Endometrium (tissue), 2 donors: Measurements from ENCODE around the gene ZNG1E.
"Not testable (repeated sequence)": the region's sequence is repeated elsewhere in the genome, so short reads cannot be mapped to it uniquely, and the experiment has no call there.

Experiments used
- FAIRE-seq: peaks from 2 replicates; lab custom pipeline; 2012; peaks lifted over from hg19 to GRCh38; lab: Jason Lieb, UNC
- donor health status: control.
- donor health status: control.

The ZNG1E gene

DNA sequence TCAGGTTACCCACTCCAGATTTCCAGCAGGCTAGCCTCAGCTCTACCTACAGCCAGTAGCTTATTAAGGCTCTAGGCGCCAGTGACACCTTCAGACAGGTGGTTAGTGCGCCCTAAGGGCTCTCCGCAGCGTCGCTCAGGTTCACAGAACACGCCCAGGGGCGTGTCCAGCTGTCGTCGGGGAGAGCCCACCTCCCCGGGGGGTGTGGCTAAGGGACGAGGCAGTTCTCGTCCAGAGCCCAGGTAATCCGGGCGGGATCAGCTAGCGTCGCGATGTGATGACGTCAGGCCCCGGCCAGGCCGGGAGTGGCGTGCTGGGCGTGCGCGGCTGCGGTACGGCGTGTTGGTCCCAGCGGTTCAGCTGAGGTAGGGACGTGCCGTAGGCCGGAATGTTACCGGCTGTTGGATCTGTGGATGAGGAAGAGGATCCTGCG lies at the start of gene ZNG1E:
Gene ZNG1E, plus strand, starts transcription at position 340 of the 433 bp plus-strand sequence. Its CDS starts 49 bp downstream, at position 389.
- FAIRE-seq, result not testable (repeated sequence)

GRCh38 chr9:65673579-65673978 lies 2.1 kb upstream of the ZNG1E start:
- not testable (repeated sequence) for FAIRE-seq

DNA sequence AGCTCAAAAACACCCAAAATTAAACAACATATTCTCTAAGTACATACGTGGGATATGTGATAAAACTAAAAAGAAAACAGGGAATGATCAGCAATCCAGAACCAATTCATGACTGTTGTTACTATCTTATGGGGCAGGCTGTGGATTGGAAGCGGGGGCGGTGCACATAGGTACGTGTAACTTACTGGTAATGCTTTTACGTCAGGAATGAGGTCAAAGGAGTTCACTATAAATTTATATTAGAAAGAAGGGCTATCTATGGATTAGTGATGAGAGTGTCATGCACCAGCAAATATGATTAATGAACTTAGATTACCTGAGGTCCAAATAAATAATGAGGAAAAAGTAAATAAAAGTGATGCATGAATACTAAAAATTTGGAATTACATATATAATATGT lies 710 bp upstream of the ZNG1E start:
- FAIRE-seq, result not testable (repeated sequence)

- not testable (repeated sequence) for FAIRE-seq
Observed at GRCh38 chr9:65676389-65676788, 661 bp downstream of the ZNG1E start.

DNA sequence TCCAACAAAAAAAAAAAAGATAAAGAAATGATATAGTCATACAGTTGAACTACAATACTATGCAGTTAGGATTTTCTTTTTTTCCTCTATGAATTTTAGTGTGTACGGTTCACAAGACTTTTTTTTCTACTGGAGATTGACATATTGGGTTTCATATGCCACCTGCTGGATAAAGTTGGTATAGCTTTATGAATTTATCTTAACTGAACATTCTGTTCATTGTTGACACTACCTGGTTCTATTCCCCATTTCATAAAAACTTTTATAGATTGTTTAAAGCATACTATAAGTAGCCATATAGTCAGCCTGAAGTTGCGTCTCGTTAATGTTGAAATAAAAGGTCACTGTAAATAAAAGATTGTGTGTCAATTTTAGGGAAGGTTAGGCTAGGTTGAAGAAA lies 2.8 kb downstream of the ZNG1E start:
- not testable (repeated sequence) for FAIRE-seq

- not testable (repeated sequence) for FAIRE-seq
Observed at GRCh38 chr9:65703550-65703949, 27.8 kb downstream of the ZNG1E start.

GRCh38 chr9:65714445-65714844 lies 38.7 kb downstream of the ZNG1E start:
- FAIRE-seq, result not testable (repeated sequence)

DNA sequence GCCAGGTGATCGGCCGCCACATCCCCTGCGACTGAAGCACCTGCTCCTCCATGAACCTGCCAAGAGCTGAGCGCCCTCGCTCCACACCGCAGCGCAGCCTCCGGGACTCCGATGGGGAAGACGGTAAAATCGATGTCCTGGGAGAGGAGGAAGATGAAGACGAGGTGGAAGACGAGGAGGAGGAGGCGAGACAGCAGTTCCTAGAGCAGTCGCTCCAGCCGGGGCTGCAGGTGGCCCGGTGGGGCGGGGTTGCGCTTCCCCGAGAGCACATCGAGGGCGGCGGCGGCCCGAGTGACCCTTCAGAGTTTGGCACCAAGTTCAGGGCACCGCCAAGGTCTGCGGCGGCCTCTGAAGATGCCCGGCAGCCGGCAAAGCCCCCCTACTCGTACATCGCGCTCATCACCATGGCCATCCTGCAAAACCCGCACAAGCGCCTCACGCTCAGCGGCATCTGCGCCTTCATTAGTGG lies 61.4 kb downstream of the ZNG1E start, which contains the start of gene FOXD4L4:
Gene FOXD4L4, plus strand, starts transcription at position 51 of the 469 bp plus-strand sequence. Its CDS starts 0 bp downstream, at position 51.
- FAIRE-seq, result not testable (repeated sequence)

- FAIRE-seq, result not testable (repeated sequence)
Observed at GRCh38 chr9:65738133-65738532, 62.4 kb downstream of the ZNG1E start.
